GM18498 (cell line): ENCODE measurements around the gene STEAP2.
A peak's percentile ranks its signal among the peaks of the same experiment; 100 is the strongest.

Source experiments
- ATAC-seq: cut with Tn5 transposase; IDR thresholded peaks from one replicate; pipeline ENCODE4 v1.9.1; 2021; ENCODE audit warnings: mild to moderate bottlenecking, moderate library complexity; ENCODE audit not compliant: unreplicated experiment

The STEAP2 gene

DNA sequence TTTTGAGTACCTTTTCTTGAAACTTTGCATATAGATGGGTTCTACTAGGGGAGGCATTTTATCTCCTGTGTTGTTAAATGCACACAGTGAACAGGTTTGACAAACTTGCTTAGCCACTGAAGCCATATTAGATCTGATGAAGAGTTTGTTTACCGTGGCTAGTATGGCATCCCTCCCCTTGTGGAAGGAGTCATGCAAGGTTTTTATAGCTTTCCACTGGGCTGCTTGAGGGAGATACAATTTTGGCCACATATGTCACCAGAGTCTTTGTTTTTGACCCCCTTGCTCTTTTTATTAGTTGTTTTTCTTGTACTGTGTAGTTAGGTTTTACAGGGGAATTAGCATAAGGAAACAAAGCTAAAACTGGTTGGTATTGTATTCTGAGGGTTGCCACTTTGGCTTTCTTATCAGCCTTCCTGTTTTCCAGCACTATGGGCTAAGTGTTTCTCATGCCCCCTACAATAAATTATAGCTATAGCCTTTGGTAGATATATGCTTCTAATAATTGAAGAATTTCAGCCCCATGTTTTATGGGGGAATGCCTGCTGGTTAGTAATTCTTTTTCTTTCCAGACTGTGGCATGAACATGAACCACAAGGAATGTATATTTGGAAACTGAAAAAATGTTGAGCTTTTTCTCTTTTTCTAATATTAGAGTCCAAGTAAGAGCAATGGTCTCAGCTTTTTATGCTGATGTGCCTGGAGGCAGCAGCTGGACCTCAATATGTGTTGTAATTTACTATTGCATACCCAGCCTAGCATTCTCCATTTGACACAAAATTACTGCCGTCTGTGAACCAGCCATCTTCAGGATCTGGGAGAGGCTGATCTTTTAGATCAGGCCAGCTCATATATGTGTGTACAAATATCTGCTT is 18.4 kb upstream of the STEAP2 start:
- no peak for ATAC-seq

DNA sequence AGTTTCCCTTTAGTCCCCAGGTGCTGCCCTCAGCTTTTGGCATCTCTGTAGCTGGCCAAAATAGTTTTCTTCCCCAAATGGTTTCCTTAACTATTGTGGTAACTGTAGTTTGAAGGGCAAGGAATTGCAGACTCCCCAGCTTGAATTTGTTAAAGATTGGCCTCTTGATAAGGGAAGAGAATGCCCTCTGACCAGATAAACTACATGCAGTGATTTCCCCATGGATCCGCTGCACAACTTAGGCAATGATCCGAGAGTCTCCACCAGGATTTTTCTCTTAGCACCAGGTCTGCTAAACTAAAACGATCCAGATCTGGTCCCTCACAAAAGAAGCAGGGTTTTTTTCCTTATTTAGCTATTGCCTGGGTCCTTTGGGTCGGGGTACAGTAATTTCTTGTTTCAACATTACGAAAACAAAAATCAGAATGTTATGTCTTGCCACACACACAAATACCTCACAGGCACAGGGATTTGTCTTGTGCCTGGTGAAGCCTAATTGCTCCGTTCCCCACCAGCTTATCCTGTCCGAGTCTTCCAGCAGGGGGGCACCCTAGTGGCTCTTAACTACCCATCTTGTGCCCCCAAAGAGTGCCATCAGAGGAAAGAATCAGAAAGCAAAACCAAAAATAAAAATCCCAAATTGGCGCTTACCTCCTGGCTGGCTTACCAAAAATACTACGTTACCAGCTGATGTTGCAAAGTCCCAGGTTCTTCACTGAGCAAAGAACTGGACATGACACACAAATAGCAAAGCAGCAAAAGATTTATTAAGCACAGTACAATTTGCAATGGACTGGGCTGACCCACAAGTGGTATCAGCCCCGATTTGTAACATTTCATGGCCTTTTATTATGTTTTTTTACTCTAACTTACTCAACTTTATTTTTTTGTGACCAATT is 16.4 kb upstream of the STEAP2 start:
- no peak for ATAC-seq

DNA sequence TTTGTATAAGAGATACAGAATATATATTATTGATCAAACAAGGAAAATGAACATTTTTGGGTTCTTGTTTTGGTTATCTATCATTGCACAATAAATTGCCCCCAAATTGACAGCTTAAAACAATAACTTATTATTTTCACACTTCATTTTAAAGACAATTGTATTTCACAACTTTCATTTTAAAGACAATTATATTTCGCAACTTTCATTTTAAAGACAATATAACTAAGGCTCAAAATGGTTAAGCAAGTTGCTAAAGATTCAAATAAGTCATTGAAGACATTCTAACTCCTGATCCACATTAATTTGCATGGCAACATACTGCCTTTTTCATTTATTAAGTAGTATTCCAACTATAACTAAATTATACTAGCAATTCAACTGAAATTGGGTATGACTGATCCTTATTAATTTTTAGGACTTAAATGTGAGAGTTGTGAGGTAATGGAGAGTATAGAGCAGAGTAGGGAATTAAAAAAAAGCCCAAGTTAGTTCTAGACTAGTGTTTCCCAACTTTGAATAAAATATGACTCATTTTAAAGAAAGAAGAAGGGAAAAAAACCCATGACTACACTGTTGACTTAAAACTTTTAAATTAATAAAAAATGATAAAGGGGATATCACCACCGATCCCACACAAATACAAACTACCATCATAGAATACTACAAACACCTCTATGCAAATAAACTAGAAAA is 9.9 kb upstream of the STEAP2 start:
- no peak for ATAC-seq

DNA sequence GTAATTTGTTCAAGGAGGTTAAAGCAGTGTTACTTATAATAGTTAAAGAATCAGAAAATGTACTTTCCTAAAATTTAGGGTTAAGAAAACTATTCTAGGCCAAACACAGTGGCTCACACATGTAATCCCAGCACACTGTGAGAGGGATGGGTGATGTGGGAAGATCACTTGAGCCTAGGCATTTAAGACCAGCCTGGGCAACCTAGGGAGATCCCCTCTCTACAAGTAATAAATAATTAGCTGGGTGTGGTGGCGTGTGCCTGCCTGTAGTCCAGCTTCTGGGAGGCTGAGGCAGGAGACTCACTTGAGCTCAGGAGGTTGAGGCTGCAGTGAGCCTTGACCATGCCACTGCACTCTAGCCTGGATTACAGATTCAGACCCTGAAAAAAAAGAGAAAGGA is 3.6 kb upstream of the STEAP2 start:
- no peak for ATAC-seq

DNA sequence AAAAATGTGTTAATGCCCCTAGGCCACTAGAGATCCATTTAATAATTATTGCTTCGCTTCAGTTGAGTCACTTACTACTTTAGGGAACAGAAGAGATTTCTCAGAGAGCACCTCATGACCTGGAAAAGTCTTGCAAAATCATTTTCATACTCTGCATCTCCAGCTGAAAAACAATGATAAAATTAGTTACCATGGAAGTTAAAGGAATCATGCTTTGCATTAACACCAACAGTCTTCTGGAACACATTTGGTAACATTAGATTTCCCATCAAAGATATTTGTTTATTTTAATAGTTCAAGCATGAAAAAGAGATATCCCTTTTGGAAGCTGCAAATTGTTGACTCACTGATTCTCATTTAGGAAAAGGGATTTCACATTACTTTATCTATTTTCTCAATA is 1.8 kb upstream of the STEAP2 start:
- no peak for ATAC-seq

DNA sequence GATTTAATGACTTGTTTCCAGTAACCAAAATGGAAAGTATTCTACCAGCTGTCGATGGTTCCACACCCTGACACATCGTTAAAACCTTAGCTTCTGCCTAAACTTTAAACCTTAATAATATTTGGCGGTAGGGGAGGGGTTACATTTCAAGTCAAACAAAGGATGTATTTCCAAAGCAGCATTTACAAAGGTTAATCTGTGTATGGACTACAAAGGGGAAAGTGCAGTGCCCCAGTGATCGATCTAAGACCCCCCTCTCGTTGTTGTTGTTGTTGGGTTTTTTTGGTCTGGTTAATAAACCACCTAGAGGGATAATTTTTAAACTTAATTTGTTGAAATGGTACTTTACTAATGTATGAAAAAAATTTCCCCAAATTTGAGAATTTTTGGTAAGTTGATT is 1.1 kb upstream of the STEAP2 start:
- no peak for ATAC-seq

DNA sequence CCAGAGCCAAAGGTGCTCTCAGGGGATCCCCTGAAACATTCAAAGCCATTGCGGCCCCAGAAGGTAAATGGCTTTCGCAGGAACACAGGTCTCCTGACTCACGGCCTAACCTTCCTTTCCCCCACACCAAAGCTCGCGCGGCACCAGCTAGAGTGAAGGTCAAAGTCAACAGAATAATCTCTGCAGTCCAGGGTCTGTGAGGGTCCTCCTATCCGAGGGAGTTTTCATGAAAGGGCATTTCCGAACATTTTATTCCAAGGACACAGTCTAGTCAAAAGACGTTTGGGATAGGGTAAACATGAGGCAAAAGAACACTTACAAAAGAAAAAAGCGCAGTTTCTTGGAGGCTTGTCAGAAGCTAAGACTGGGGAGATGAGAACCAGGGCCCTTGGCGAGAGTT is 559 bp upstream of the STEAP2 start:
- peak; percentile 23 for ATAC-seq

DNA sequence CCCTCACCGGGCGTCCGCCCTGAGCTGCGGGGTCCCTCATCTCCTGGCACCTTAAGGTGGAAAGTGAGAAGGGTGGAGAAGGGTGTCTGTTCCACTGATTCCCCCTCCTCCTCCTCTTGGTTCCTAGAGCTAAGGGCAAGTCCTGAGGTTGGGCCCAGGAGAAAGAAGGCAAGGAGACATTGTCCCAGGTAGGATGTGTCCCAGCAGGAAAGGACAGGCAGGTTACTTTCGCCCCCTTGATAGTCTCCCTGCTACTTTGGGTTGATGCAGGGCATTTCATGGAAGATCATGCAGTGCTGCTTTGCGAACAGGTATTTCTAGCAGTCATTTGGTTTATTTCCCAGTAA is 582 bp downstream of the STEAP2 start:
- ATAC-seq = no peak

DNA sequence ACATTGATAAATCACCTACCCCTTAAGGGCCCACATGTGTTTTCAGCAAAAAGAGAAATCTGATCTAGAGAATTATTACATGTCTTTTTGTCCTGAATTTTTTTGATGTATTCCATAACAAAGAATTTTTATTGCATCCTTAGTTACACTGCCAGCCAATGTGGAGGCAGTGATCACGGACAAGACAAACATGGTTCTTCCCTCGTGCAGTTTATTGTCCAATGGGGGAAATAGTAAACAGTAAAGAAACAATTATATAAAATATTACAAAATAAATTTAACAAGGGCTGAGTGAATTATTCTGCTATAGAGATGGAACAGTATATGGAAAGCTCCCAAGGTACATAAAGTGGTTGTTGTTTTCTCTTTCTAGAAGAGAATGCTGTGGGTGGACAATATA is 2.0 kb downstream of the STEAP2 start:
- ATAC-seq = no peak

DNA sequence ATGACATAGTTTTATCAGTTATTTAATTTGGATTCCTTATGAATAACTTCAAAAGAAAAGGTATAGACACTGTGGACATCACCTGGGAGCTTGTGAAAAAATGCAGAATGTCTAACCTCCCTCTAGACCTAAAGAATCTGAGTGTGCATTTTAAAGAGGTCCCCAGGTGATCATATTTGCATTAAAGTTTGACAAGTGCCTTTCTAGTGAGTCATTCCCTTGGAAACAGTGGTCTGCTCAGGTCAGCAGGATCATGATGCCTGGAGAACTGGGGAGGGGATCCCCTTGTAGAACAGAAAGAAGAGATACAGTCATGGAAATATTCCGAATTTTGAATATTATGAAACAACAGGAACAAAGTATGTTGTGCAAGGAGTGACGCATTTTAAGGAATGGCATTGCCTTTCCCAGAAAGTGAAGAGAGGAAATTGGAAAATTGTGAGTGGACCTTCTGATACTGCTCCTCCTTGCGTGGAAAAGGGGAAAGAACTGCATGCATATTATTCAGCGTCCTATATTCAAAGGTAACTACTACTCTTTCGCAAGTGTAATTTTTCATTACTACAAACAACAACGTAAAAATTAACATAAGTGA is 4.6 kb downstream of the STEAP2 start:
- no peak for ATAC-seq

DNA sequence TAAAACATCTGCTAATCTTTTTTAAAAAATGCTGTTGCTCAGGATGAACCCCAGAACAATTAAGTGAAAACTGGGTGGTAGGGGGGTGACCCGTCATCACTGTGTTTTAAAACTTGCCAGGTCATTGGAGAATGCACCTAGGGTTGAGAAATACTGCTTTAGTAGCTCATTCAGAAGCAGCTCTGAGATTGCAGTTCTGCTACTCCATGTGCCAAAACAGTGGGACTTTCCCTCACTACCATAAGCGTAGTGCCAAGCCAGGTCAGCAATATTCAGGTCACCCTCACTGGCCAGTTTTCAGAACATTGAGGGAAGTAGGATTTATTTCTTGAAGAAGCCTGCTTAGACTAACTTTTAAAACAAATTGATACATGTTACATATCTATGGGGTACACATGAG is 5.2 kb downstream of the STEAP2 start:
- no peak for ATAC-seq

DNA sequence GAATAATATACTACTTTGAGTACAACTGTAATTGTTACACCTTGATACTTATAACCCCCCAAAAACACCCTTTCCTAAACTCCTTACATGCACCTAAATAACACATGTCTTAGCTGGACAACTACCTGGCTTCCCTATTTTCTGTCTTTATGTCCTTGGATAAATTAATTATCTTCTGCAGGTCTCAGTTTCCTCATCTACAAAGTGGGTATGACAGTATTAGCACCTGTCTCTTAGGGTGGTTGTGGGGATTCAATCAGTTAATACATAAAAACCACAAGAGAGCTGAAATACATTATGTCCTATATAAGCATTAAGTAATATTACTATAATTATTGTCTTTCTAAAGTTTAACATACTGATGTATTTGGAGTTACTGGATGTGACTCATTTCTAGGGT is 10.8 kb downstream of the STEAP2 start:
- ATAC-seq = no peak

DNA sequence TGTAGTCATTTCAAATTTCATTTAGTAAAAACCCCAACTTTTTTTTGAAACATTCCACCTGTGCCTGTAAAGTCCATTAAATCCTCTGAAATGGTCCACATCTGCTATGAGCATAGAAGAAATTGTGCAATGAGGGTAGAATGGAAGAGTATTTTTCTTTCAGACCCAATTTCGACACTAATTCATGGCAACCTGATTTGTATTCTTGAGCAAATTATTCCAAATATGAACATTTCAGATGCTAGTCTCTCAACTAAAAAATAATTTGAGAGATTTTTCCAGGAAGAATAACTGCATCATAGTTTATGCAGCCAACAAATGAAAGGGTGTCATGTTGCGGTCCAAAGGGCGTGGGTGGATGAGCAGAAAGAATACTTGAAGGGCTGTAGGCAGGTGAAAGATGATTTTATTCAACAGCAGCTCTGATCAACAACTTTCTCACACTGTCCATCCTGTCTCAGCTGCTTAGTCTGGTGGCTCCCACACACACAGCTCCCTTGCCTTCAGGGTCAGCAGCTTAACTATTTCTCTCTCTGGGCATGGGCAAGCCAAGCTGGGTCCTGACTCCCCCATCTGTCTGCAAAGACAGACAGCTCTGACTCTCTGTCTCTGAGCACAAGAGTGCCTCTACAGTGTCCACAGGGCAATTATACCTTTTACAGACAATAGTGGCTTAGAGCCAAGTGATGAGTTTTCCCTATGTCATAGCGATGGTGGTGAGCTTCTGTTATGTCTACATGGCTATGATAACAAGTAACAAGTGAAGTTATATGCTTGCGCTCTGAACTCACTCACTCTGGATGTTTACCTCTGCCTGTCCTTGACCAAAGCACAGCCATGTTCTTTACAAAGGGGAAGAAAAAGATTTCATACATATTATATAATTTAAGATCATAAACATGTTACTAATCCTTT is 11.5 kb downstream of the STEAP2 start:
- no peak for ATAC-seq

DNA sequence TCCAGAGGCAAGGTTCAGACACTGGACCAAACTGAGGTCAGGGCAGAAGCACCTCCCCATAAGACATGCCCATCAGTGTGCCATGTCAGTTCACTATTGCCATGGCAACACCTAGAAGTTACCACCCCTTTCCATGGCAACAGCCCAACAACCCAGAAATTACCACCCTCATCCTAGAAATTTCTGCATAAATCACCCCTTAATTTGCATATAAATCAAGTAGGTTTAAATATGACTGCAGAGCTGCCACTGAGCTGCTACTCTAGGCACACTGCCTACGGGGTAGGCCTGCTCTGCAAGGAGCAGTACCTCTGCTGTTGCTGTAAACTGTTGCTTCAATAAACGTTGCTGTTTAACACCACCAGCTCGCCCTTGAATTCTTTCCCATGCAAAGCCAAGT is 12.7 kb downstream of the STEAP2 start:
- no peak for ATAC-seq

DNA sequence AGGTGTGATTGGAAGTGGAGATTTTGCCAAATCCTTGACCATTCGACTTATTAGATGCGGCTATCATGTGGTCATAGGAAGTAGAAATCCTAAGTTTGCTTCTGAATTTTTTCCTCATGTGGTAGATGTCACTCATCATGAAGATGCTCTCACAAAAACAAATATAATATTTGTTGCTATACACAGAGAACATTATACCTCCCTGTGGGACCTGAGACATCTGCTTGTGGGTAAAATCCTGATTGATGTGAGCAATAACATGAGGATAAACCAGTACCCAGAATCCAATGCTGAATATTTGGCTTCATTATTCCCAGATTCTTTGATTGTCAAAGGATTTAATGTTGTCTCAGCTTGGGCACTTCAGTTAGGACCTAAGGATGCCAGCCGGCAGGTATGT is 13.6 kb downstream of the STEAP2 start:
- ATAC-seq = no peak

DNA sequence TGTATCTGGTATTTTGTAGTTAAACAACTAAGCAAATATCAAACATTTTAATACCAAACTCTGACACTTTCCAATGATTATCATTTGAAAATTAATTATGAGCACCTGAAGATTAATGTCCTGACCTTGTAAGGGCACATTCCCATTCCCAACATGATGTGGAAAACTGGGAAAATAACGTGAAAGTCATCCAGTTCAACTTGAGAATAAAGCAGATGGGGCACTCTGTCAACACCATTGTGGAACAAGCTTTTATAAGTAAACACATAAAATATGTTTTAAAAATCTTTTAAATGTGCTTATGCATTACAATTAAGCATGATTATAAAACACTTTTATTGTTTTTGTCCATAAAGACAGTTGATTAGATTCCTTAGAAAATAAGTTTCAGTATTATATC is 14.1 kb downstream of the STEAP2 start:
- no peak for ATAC-seq

DNA sequence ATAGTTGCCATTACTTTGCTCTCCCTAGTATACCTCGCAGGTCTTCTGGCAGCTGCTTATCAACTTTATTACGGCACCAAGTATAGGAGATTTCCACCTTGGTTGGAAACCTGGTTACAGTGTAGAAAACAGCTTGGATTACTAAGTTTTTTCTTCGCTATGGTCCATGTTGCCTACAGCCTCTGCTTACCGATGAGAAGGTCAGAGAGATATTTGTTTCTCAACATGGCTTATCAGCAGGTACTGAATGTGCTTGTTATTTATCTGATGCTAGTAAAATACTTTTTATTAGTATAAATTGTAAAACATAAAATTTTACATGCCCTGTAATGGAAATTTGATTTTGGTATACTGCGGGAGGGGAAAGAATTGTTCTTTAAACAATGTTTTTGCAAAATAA is 15.7 kb downstream of the STEAP2 start:
- ATAC-seq = no peak

DNA sequence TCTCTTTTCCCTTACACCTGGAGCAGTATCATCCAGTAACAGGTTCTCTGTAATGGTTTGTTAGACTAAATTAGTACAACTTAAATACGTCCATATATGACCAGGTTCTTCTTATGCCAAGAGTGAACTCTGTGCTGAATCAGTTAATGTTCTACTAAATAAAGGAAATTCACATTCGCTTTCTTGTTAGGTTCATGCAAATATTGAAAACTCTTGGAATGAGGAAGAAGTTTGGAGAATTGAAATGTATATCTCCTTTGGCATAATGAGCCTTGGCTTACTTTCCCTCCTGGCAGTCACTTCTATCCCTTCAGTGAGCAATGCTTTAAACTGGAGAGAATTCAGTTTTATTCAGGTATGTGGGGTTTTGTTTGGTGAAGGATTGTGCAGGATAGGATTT is 18.1 kb downstream of the STEAP2 start:
- no peak for ATAC-seq

DNA sequence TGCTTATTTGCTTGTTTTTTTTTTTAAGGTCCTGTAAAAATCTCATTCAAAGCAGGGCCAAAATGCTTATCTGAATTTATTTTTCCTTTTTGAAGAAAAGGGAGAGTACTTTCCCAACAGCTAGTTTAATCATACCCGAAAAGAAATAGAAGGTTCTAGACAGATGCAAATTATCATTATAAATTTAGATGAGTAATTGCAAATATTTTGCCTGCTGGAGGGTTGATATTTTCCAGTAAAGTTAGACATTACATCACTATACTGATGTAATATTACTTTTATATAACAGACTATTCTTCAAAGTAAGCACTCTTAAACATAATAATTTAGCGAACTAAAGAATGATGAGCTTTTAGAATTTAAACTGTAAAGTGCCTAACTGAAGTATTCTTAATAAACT is 19.3 kb downstream of the STEAP2 start:
- ATAC-seq = no peak

DNA sequence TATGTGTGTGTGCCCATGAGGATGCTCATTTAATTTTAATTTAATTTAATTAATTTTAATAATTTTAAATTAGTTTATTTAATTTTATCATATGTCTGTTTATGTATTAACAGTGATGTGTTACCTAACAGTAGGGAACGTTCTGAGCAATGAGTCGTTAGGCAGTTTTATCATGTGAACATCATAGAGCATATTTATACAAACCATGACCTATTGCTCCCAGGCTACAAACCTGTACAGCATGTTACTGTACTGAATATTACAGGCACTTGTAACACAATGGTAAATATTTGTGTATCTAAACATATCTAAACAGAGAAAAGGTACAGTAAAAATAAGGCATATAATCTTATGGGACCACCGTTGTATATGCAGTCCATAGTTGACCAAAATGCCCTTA is 19.8 kb downstream of the STEAP2 start:
- no peak for ATAC-seq
